Vagina (tissue), 2 donors: ENCODE data around the gene WNT9B. TPM values are rescaled to one million over a fixed set of nuclear protein-coding genes. Genes with fewer than 3 reads are reported as not detected.

Experiments
- DNase-seq, 2 donors: peaks; one replicate each; pipeline ENCODE4 v3.0.0-alpha.2; 2017; ENCODE audit errors: extremely low spot score in 2 of 2
- H3K27ac ChIP-seq: fragments of 200-600 bp; sonication (generic); one replicate; pipeline ENCODE4 v1.5.1; 2019
- H3K27me3 ChIP-seq: fragments of 200-600 bp; sonication (generic); one replicate; pipeline ENCODE4 v1.5.1; 2019
- H3K36me3 ChIP-seq, 2 donors: fragments of 200-600 bp; sonication (generic); one replicate each; pipeline ENCODE4 v1.5.1; 2017 to 2019
- H3K4me1 ChIP-seq: fragments of 200-600 bp; sonication (generic); one replicate; pipeline ENCODE4 v1.5.1; 2019
- H3K4me3 ChIP-seq, 2 donors: fragments of 200-600 bp; sonication (generic); 1 replicate in 1 of 2; 2 replicates in 1 of 2; pipeline ENCODE4 v1.5.1; 2016 to 2019
- H3K9me3 ChIP-seq: fragments of 200-600 bp; sonication (generic); one replicate; pipeline ENCODE4 v1.5.1; 2019
- CTCF ChIP-seq, 3 experiments: fragments of 450-650 bp in 2 of 3; fragments of 200-600 bp in 1 of 3; sonication (generic) in 1 of 3; IDR thresholded peaks; one replicate each; pipeline ENCODE4 v1.5.1; 2017 to 2019; ENCODE audit warnings: antibody characterized with exemption in 3 of 3, mild to moderate bottlenecking in 2 of 3, moderate library complexity in 2 of 3
- POLR2A ChIP-seq, 2 donors: fragments of 450-650 bp; IDR thresholded peaks; one replicate each; pipeline ENCODE4 v1.6.1; 2017; ENCODE audit warnings: antibody characterized with exemption in 2 of 2, mild to moderate bottlenecking in 2 of 2, moderate library complexity in 2 of 2
- POLR2AphosphoS5 ChIP-seq, 2 donors: sonication (generic); formaldehyde crosslinking; IDR thresholded peaks; one replicate each; pipeline ENCODE4 v1.9.0; 2017; ENCODE audit warnings: antibody characterized with exemption in 2 of 2, mild to moderate bottlenecking in 2 of 2, low read depth in 1 of 2; ENCODE audit not compliant: insufficient read depth in 1 of 2
- intact Hi-C: fragments of 100-400 bp; cut with DNase I; formaldehyde crosslinking; loops from one replicate; pipeline ENCODE4 v1.15.1; 2023
- total RNA-seq: library from RNA; depleted of rRNA; stranded (reverse); fragments of >200 nt; gene quantifications from one replicate; pipeline ENCODE4 v1.2.3, GENCODE V29; 2016

WNT9B gene
- total RNA-seq, 1 donor from 2014 or later: not detected

GRCh38 chr17:46832331-46832821 lies 19.0 kb upstream of the WNT9B start:
- TF ChIP-seq POLR2AphosphoS5 (IDR thresholded peaks at IDR 0.05; ENCODE audit: insufficient read depth in 1 of 2, low read depth in 1 of 2): no peak
- no peak for TF ChIP-seq POLR2A (IDR thresholded peaks at IDR 0.05)
- no peak for TF ChIP-seq CTCF (IDR thresholded peaks at IDR 0.05)
- no peaks in the 10 kb centered on the region for H3K36me3 ChIP-seq
- H3K27me3 ChIP-seq: no peaks in the 10 kb centered on the region
- H3K4me1 ChIP-seq: no peaks in the 10 kb centered on the region
- H3K4me3 ChIP-seq: no peak overlapping the region
- intact Hi-C loops: no loop called here
- H3K27ac ChIP-seq: peak overlapping the region; percentile 33
- no peaks in the 10 kb centered on the region for H3K9me3 ChIP-seq
- no peak for DNase-seq

- no peak overlapping the region for H3K4me3 ChIP-seq
- no peaks in the 10 kb centered on the region for H3K27me3 ChIP-seq
- TF ChIP-seq CTCF (IDR thresholded peaks at IDR 0.05): no peak
- no peak for TF ChIP-seq POLR2AphosphoS5 (IDR thresholded peaks at IDR 0.05; ENCODE audit: insufficient read depth in 1 of 2, low read depth in 1 of 2)
- TF ChIP-seq POLR2A (IDR thresholded peaks at IDR 0.05): no peak
- no peak for DNase-seq
- intact Hi-C loops: no loop called here
- no peaks in the 10 kb centered on the region for H3K4me1 ChIP-seq
- H3K9me3 ChIP-seq: no peaks in the 10 kb centered on the region
- H3K27ac ChIP-seq: peak overlapping the region; percentile 33
- no peaks in the 10 kb centered on the region for H3K36me3 ChIP-seq
Measured at GRCh38 chr17:46832945-46833839, 18.2 kb upstream of the WNT9B start.

- Histone ChIP-seq H3K27me3 (no peaks in the 10 kb centered on the region), H3K27ac (no peak overlapping the region), H3K36me3 (no peaks in the 10 kb centered on the region), H3K4me1 (no peaks in the 10 kb centered on the region), H3K4me3 (no peak overlapping the region), H3K9me3 (no peaks in the 10 kb centered on the region)
- no peak for DNase-seq
- intact Hi-C loops: no loop called here
- TF ChIP-seq CTCF (IDR thresholded peaks at IDR 0.05): no peak
- no peak for TF ChIP-seq POLR2A (IDR thresholded peaks at IDR 0.05)
Measured at GRCh38 chr17:46833840-46834208, 17.6 kb upstream of the WNT9B start.

- H3K4me1 ChIP-seq: no peaks in the 10 kb centered on the region
- H3K27ac ChIP-seq: no peak overlapping the region
- intact Hi-C loops: no loop called here
- no peaks in the 10 kb centered on the region for H3K9me3 ChIP-seq
- H3K36me3 ChIP-seq: no peaks in the 10 kb centered on the region
- H3K4me3 ChIP-seq: no peak overlapping the region
- H3K27me3 ChIP-seq: no peaks in the 10 kb centered on the region
- DNase-seq: no peak
- TF ChIP-seq CTCF (IDR thresholded peaks at IDR 0.05): no peak
- TF ChIP-seq POLR2AphosphoS5 (IDR thresholded peaks at IDR 0.05; ENCODE audit: insufficient read depth in 1 of 2, low read depth in 1 of 2): no peak
- TF ChIP-seq POLR2A (IDR thresholded peaks at IDR 0.05): no peak
Measured at GRCh38 chr17:46834846-46835245, 16.5 kb upstream of the WNT9B start.

GRCh38 chr17:46836500-46836899 lies 14.9 kb upstream of the WNT9B start:
- Histone ChIP-seq H3K36me3 (no peaks in the 10 kb centered on the region), H3K4me1 (peaks cover 3% of the 10 kb centered on the region), H3K27ac (no peak overlapping the region), H3K9me3 (no peaks in the 10 kb centered on the region), H3K27me3 (no peaks in the 10 kb centered on the region), H3K4me3 (no peak overlapping the region)
- intact Hi-C loops: no loop called here
- TF ChIP-seq POLR2A (IDR thresholded peaks at IDR 0.05): no peak
- no peak for TF ChIP-seq CTCF (IDR thresholded peaks at IDR 0.05)
- no peak for TF ChIP-seq POLR2AphosphoS5 (IDR thresholded peaks at IDR 0.05; ENCODE audit: insufficient read depth in 1 of 2, low read depth in 1 of 2)
- no peak for DNase-seq
